Muscle of back (tissue), 11 donors: Measurements from ENCODE around the gene DENND5A. TPM values are rescaled to one million over a fixed set of nuclear protein-coding genes. Genes with fewer than 3 reads are reported as not detected.
"Not testable (repeated sequence)": the region's sequence is repeated elsewhere in the genome, so short reads cannot be mapped to it uniquely, and the experiment has no call there.

Source experiments
- DNase-seq, 3 donors: peaks; one replicate each; pipeline versions ENCODE4 v3.0.0 to v3.0.0-alpha.2; 2013
- polyA plus RNA-seq, 10 donors: library from polyadenylated mRNA; unstranded; fragments of 120-200 nt; gene quantifications; one replicate each; pipeline ENCODE4 v1.2.1, GENCODE V29; 2013; ENCODE audit not compliant: insufficient read length in 10 of 10

DENND5A gene
- polyA plus RNA-seq, 10 donors = 63.7 to 89.4 (median 72.1) TPM

DNA sequence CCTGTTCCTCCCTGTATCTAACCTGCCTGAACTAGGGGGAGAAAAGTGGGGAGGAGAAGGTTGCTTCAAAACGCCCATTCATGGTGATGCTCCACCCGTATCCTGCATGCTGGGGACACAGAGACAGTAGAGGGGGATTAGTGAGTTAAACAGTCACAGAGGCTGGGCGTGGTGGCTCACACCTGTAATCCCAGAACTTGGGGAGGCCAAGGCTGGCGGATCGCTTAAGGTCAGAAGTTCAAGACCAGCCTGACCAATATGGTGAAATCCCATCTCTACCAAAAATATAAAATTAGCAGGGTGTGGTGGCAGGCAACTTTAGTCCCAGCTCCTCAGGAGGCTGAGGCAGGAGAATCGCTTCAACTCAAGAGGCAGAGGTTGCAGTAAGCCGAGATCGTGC, 1.8 kb upstream of the DENND5A start:
- DNase-seq = no peak

DNA sequence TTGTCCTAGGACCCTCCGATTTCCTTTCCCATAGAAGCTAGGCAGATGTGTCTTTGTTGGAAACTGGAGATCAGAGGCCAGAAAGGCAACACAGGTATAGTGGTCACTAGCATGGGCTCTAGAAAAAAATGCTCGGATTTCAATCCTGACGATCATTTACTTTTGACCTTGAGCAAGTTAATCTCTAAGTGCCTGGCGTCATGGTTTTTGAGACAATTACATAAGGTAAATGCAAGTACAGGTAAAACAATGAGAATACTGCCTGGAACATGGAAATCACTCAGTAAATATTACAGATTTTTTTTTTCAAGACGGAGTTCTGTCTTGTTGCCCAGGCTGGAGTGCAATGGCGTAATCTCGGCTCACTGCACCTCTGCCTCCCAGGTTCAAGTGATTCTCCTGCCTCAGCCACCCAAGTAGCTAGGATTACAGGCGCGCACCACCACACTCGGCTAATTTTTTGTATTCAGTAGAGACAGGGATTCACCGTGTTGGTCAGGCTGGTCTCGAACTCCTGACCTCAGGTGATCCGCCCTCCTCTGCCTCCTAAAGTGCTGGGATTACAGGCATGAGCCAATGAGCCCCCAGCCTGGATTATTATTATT, 1.1 kb upstream of the DENND5A start:
- DNase-seq = no peak

DNA sequence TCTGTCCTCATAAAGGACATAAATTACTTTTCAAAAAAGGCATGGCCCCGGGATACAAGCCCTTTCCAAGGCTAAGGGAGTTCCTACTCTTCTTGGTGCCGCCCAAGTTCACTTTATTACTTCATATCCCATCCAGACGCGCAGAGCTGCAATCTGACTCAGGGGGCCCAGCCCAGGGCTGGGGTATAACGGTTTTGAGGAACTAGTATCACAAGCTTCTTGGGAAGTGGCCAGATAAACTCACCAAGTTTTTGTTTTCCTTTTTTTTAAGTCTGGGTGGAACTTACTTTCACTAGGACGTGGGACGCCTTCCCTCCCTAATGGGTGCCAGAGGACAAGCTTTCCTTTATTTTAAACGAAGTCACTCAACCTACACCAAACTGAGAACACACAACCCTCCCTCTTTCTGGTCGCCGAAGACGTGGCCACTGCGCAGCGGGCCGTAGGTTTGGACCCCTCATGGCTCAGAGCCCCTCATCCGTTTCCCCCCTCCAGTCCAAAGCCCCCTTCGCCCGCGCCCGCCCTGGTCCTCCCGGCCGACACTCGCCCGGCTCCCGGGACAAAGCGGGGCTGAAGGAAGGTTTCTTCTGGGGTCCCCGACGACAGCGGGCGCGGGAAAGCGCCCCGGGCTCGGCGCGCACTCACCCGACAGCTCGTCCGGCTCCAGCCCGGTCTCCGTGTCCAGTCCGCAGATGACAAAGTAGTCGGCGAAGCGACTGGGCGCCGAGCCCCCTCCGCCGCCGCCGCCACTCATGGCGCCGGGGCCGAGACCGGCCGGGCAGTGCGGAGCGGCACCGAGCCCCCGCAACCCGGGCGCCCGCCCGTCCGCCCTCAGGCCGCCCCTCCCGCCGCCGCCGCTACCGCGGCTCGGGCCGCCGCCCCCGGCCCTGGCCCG, 587 bp downstream of the DENND5A start:
- peak; percentile 80 to 94 (median 85) for DNase-seq

DNA sequence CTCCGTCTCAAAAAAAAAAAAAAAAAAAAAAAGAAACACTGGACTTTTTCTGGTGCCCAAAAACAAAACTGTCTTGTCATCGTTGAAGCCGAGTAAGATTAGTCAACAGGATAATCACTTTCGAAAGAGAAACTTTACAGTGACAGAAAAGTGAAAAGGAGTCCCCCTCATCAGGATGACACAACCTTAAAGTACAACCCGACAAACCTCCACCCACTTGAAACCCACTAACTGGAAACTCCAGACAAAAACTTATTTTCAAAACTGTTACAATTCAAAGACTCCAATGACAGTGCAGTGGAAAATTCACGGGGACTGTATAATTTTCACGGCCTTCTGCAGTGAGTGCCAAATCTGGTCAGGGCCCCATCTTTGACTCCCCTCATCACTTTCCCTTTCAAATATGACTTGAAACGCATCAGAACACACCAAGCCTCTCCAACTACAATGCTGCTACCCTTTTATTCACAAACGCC, 1.3 kb downstream of the DENND5A start:
- no peak for DNase-seq

DNA sequence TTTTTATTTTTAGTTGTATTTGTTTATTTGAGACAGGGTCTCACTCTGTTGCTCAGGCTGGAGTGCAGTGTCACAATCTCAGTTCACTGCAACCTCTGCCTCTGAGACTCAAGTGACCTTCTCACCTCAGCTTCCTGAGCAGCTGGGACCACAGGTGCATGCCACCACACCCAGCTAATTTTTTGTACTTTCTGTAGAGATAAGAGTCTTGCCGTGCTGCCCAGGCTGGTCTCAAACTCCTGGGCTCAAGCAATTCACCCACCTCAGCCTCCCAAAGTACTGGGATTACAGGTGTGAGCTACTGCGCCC, 4.4 kb downstream of the DENND5A start:
- not testable (repeated sequence) for DNase-seq

DNA sequence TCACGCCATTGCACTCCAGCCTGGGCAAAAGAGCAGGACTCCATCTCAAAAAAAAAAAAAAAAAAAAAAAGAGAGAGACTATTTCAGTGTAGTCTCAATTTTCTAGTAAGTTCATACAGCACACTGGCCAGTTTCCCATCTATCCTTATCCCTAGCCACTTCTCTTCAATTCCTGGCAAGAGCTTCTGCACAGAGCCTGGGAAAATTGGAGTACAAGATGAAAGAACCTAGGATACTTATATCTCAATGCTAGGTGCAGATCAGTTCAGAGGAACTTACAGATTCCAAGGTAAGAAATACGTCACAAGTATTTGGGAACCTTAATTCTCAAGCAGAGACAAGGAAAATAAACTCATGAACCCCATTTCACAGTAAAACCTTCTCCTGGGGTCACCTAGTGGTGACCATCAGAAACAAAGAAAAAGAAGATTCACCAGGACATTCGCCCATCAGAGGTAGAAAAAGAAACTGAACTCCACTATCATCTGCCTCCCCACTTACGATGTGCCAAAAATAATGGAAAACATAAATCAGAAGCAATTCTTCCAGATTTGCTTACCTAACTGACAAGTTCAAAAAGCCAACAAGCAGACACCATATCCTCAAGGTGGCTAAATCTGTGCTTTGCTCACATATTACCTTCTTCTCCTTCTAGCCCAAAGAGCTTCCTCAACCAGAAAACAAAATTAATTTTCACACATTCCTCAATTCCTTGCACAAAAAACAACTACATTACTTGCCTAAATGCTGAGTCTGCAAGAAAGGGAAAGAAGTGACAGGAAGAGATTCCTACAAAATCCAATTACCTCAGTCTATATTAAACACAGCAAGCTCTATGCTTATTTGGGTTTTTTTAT, 4.9 kb downstream of the DENND5A start:
- DNase-seq = peak in 2 of 3 donors; percentile 51 to 65

DNA sequence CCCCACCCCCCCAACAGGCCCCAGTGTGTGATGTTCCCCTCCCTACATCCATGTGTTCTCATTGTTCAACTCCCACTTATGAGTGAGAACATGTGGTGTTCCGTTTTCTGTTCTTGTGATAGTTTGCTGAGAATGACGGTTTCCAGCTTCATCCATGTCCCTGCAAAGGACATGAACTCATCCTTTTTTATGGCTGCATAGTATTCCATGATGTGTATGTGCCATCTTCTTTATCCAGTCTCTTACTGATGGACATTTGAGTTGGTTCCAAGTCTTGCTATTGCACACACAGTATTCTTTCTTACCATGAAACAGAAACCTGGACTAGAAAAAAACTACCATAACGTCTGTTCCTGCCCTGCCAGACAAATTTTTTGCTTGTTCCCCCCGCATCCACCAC, 6.9 kb downstream of the DENND5A start:
- DNase-seq = not testable (repeated sequence)

DNA sequence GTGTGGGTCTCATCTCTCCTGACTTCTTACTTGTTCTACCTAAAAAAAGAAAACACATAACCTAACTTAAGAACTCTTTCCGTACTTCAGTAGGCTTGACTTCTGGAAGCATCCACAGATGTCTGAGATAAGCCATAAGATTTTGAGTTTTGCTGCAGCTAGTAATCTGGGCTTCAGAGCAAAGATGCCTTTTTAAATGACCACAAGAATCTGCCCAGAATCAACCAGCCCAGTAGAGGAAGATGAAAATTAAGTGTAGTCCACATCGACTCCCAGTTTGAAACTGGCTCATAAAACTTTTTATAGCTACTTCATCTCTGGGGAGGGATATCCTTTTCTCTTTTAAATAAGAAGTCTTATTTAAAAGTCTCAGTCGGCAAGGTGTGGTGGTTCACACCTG, 10.7 kb downstream of the DENND5A start:
- no peak for DNase-seq

DNA sequence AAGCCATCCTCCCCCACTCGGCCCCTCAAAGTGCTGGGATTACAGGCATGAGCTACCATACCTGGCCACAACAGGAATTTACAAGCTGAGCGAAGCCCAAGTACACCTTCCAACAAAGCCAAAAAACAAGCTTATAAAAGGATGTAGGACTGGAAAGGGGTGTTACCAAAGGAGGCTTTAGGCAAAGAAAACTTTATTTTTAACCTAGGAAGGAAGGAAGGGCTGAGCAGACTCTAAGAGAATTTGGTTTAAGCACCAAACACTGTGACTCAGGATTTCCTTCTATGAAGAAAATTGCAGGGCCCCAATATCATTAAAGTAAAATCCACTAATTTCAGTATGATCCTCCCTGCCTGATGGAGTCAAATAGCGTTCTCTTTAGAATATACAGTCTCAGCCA, 12.1 kb downstream of the DENND5A start:
- DNase-seq = no peak

DNA sequence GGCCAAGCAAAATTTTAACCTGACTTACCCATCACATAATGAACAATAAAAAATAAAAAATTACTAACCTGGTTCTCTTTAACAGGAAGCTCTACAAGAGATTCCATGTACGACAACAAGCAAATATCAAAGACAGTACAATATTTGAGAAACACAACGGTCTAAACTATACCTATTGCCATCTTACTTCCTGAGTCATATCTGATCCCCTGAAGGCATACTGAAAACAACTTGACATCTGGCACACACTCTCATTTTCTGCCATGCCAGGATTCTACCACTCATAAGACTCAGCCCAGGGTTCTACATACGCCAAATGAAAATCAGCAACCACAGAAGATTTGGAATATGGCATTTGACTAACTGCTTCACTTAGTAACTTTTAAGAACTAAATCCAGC, 13.8 kb downstream of the DENND5A start:
- DNase-seq = no peak

DNA sequence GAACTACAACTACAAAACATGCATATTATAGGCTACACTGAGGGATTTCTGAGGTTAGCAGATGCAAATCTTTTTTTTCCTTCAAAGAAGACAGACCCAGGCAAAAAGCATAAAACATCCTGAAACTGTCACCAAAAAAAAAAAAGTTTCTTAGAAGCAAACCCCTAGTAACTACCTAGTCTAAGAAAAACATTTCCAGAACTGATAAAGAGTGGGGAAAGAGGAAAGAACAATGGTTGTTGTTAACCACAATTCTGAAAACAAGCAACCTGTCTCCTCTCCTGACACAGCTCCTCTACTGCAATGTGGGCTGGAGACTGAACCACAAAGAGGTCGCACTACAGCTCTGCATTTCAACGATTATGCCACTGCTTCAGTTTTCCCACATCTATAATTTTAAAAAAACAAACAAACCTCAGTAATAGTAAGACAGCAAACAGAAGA, 15.0 kb downstream of the DENND5A start:
- no peak for DNase-seq

DNA sequence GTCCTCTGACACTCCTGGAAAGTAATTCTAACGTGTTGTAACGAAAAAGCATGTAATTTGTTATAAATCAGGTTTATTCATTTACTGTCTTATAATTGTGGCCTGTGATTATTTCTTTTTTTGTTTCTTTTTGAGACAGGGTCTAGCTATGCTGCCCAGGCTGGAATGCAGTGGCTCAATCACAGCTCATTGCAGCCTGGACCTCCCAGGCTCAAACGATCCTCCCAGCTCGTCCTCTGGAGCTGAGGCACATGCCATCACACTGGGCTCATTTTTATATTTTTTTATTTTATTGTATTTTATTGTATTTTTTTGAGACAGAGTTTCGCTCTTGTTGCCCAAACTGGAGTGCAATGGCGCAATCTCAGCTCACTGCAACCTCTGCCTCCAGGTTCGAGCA, 15.9 kb downstream of the DENND5A start:
- no peak for DNase-seq

DNA sequence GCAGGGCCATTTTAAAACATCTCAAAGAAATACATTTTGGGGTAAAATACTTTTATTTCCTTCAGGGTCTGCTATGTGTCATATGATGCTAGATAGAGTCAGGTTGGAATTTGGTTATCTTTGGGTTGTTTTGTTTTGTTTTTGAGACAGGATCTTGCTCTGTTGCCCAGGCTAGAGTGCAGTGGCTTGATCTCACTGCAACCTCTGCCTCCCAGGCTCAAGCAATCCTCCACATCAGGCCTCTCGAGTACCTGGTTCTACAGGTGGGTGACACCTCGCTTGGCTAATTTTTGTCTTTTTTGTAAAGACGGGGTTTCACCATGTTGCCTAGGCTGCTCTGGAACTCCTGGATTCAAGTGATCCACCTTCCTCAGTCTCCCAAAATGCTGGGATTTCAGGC, 17.3 kb downstream of the DENND5A start:
- DNase-seq = no peak

DNA sequence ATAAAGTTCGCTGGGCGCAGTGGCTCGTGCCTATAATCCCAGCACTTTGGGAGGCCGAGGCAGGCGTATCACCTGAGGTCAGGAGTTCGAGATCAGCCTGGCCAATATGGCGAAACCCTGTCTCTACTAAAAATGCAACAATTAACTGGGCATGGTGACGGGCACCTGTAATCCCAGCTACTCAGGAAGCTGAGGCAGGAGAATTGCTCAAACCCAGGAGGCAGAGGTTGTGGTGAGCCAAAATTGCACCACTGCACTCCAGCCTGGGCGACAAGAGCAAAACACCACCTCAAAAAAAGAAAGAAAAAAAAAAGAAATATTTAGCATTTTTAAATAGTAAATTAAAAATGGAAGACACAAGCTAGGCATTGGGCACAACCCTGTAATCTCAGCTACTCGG, 28.9 kb downstream of the DENND5A start:
- not testable (repeated sequence) for DNase-seq

DNA sequence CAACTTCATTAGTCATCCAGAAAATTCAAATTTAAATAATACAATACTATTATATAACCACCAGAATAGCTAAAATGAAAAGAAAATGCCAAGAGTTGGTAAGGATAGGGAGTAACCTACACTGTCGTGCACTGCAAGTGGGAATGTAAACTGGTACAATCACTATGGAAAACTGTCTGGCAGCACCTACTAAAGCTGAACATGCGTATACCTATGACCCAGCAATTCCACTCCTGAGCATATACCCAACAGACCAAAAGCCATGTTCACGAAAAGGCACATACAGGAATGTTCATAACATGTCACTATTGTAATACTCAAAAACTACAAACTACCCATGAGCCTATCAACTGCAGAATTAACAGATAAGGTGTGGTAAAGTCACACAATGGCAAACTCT, 32.7 kb downstream of the DENND5A start:
- no peak for DNase-seq

DNA sequence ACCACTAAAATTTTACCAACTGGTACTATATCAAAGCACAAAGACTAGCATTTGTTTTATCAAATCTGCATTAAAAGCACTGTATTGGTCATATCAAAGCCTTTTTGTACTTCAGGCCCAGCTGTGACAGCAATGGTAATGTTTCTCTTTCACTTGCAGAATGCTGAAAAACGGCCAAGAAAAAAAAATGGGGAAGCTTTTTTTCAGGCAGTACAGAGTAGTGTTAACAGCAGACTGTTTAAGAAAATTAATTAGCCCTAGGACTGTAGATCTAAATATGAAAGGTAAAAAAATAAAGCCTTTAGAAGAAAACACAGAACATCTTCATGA, 33.3 kb downstream of the DENND5A start:
- DNase-seq = peak; percentile 59 to 80 (median 71)

DNA sequence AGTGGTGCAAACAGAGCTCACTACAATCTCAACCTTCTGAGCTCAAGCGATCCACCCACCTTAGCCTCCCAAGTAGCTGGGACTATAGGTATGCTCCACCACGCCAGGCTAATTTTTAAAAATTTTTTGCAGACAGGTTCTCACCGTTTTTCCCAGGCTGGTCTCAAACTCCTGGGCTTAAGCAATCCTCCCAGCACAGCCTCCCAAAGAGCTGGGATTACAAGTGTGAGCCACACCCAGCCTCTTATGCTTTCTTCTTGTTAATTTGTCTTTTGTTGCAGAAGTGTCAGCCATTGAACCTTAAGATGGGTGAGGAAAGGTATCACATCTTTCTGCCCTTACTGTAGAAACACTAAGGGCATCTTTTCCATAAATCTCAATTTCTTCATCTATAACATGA, 34.9 kb downstream of the DENND5A start:
- no peak for DNase-seq

DNA sequence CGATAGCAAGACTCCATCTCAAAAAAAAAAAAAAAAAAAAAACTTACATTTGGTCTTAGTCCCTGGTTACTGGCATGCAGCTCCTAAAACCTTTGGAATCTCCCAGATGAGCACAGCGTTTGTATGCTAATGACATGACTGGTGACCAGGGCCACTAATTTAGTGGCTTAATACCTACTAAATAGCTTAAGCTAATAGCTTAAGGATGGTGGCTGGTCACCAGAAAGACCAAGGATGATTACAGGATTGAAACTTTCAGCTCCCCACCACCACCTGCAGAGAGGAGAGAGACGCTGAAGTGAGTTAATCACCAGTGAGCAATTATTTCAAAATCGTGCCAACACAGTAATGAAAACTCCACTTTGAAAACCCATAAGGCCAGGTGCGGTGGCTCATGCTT, 37.1 kb downstream of the DENND5A start:
- no peak for DNase-seq

DNA sequence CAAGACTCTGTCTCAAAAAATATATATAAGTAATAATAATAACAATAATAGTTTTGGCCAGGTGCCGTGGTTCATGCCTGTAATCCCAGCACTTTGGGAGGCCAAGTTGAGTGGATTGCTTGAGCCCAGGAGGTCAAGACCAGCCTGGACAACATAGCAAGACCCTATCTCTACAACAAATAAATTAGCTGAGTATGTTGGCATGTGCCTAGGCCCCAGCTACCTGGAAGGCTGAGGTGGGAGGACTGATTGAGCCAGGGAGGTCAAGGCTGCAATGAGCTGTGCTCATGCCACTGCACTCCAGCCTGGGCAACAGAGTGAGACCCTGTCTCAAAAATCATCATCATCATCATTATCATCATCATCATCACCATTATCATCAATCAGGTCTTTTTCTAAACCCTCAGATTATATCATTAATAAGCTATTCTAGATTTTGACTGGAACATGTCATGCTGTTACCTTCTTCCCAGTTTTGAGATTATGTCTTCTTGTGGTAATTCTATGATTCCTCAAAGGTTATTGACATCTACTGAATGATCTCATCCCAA, 39.3 kb downstream of the DENND5A start:
- no peak for DNase-seq

DNA sequence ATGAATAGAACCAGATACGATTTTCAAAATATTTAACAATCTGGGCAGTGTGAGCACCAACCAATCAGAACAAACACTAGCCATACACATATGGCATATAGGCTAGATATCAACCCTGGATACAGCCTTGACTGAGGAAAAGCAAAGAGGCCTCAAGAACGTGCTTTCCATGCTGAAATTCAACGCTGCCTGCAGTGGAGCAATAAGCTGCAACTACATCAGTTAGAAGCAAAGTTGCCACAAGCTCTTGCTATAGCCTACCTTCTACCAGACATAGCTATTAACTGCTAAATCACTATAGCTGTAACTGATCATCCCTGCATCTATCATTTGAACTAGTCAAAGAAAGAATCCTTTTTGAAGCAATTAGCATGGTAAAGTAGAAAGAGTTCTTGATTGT, 42.5 kb downstream of the DENND5A start:
- no peak for DNase-seq

DNA sequence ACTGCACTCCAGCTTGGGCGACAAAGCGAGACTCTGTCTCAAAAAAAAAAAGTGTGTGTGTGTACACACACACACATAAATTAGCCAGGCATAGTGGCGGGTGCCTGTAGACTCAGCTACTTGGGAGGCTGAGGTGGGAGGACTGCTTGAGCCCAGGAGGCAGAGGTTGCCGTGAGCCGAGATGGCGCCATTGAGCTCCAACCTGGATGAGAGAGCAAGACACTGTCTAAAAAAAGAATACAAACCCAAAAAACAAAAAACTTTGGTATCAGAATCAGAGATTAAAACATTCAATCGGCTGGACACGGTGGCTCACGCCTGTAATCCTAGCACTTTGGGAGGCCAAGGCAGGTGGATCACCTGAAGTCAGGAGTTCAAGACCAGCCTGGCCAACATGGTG, 44.3 kb downstream of the DENND5A start:
- DNase-seq = not testable (repeated sequence)

DNA sequence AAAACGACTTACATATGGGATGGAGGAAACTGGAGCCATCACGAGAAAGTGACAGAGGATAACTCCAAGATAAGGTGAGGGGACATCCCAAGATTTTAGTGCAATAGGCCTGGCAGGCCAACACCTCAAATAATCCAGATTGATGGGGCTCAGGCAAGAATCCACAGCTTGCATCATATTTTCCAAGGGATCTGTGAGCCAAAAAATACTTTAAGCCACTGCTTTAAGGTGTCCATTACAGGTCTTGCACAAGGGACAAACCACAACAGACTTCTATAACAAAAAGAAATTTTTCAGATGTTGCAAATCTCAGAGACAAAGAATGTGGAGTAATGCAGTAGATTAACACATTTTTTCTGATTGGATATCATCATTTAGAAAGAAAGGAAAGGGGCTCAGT, 45.6 kb downstream of the DENND5A start:
- peak; percentile 38 to 76 (median 73) for DNase-seq
